Stimulated activated CD4-positive, alpha-beta T cell treated with anti-CD3 and anti-CD28 coated beads, Interleukin-4, amount 100 ng/mL, for 4 hours (primary cell): ENCODE data around the gene MPEG1.

ENCODE experiments used
- DNase-seq, 2 experiments: peaks; one replicate each; pipeline ENCODE4 v3.0.0-alpha.2; 2020

MPEG1 gene

GRCh38 chr11:59218319-59218718 is 5.6 kb upstream of the MPEG1 start:
- no peak for DNase-seq

- no peak for DNase-seq
These were observed 4.2 kb upstream of the MPEG1 start for GRCh38 chr11:59216641-59217564.

- DNase-seq, result no peak
These were observed 1.6 kb upstream of the MPEG1 start for GRCh38 chr11:59214141-59214893.

GRCh38 chr11:59212222-59212621 is 505 bp downstream of the MPEG1 start:
- DNase-seq, result no peak

GRCh38 chr11:59208956-59209355 is 3.8 kb downstream of the MPEG1 start:
- DNase-seq, result no peak

GRCh38 chr11:59207988-59208451 is 4.7 kb downstream of the MPEG1 start:
- DNase-seq, result peak; percentile 17 to 68

GRCh38 chr11:59206635-59207034 is 6.1 kb downstream of the MPEG1 start:
- no peak for DNase-seq

- DNase-seq, result no peak
These were observed 7.1 kb downstream of the MPEG1 start for GRCh38 chr11:59205648-59206047.

GRCh38 chr11:59204746-59205145 is 8.0 kb downstream of the MPEG1 start:
- no peak for DNase-seq

- DNase-seq, result no peak
These were observed 11.4 kb downstream of the MPEG1 start for GRCh38 chr11:59201353-59201752.

- no peak for DNase-seq
These were observed 12.3 kb downstream of the MPEG1 start for GRCh38 chr11:59200423-59200746.

- DNase-seq, result peak; percentile 11 to 21
These were observed 12.9 kb downstream of the MPEG1 start for GRCh38 chr11:59199546-59200422.

GRCh38 chr11:59198726-59199125 is 14.0 kb downstream of the MPEG1 start:
- DNase-seq, result no peak

GRCh38 chr11:59197991-59198390 is 14.7 kb downstream of the MPEG1 start:
- no peak for DNase-seq

GRCh38 chr11:59196777-59197176 is 15.9 kb downstream of the MPEG1 start:
- DNase-seq, result no peak

GRCh38 chr11:59195586-59195985 is 17.1 kb downstream of the MPEG1 start:
- no peak for DNase-seq

- no peak for DNase-seq
These were observed 19.1 kb downstream of the MPEG1 start for GRCh38 chr11:59193587-59194130.

GRCh38 chr11:59192446-59193020 is 20.2 kb downstream of the MPEG1 start:
- DNase-seq, result no peak

- DNase-seq, result no peak
These were observed 20.8 kb downstream of the MPEG1 start for GRCh38 chr11:59191890-59192289.

GRCh38 chr11:59191095-59191494 is 21.6 kb downstream of the MPEG1 start:
- DNase-seq, result no peak

- DNase-seq, result no peak
These were observed 22.7 kb downstream of the MPEG1 start for GRCh38 chr11:59189986-59190385.

- no peak for DNase-seq
These were observed 23.8 kb downstream of the MPEG1 start for GRCh38 chr11:59188954-59189353.
